Peyer's patch (tissue), 4 donors: ENCODE results near the gene LCP2. TPM values are rescaled to one million over a fixed set of nuclear protein-coding genes. Genes with fewer than 3 reads are reported as not detected.
A peak's percentile ranks its signal among the peaks of the same experiment; 100 is the strongest.

Experiments used
- DNase-seq, 3 donors: peaks; one replicate each; pipeline ENCODE4 v3.0.0-alpha.2; 2017 to 2019
- H3K27ac ChIP-seq, 4 donors: fragments of 200-600 bp; sonication (generic); one replicate each; pipeline ENCODE4 v1.5.1; 2016 to 2019
- H3K27me3 ChIP-seq, 2 donors: fragments of 200-600 bp; sonication (generic); one replicate each; pipeline ENCODE4 v1.5.1; 2019
- H3K36me3 ChIP-seq, 3 donors: fragments of 200-600 bp; sonication (generic); one replicate each; pipeline ENCODE4 v1.5.1; 2016 to 2019
- H3K4me1 ChIP-seq, 4 donors: fragments of 200-600 bp; sonication (generic); one replicate each; pipeline ENCODE4 v1.5.1; 2016 to 2019
- H3K4me3 ChIP-seq, 4 donors: fragments of 200-600 bp; sonication (generic); 1 replicate in 3 of 4; 2 replicates in 1 of 4; pipeline ENCODE4 v1.5.1; 2016 to 2019; ENCODE audit warnings: mild to moderate bottlenecking in 1 of 4
- H3K9me3 ChIP-seq, 4 donors: fragments of 200-600 bp; sonication (generic); one replicate each; pipeline ENCODE4 v1.5.1; 2016 to 2019; ENCODE audit warnings: mild to moderate bottlenecking in 1 of 4
- CTCF ChIP-seq, 6 experiments: fragments of 450-650 bp in 4 of 6; fragments of 200-600 bp in 2 of 6; sonication (generic) in 1 of 6; IDR thresholded peaks; one replicate each; pipeline ENCODE4 v1.5.1; 2017 to 2019; ENCODE audit warnings: antibody characterized with exemption in 6 of 6, mild to moderate bottlenecking in 3 of 6, moderate library complexity in 1 of 6
- POLR2A ChIP-seq, 2 donors: fragments of 450-650 bp; IDR thresholded peaks; one replicate each; pipeline ENCODE4 v1.5.1; 2017; ENCODE audit warnings: antibody characterized with exemption in 2 of 2, mild to moderate bottlenecking in 2 of 2, moderate library complexity in 2 of 2
- total RNA-seq, 4 donors: library from RNA; depleted of rRNA; stranded (reverse); fragments of >200 nt; gene quantifications; one replicate each; pipeline ENCODE4 v1.1.0, GENCODE V29; 2016

The LCP2 gene
- total RNA-seq, 4 donors from 2014 or later, result 27.1 to 139 (median 33.9) TPM

GRCh38 chr5:170294556-170294955 is 3.0 kb downstream of the LCP2 start:
- Histone ChIP-seq H3K27me3 (no peaks in the 10 kb centered on the region), H3K27ac (peak overlapping the region in 2 of 4 donors; percentile 88 to 89), H3K4me3 (peak overlapping the region in 3 of 4 donors; percentile 57 to 60 (median 57)), H3K4me1 (peaks cover 0 to 6% (median 2%) of the 10 kb centered on the region in 4 donors), H3K9me3 (no peaks in the 10 kb centered on the region), H3K36me3 (no peaks in the 10 kb centered on the region)
- TF ChIP-seq POLR2A (IDR thresholded peaks at IDR 0.05) (no peak), CTCF (IDR thresholded peaks at IDR 0.05) (no peak)
- DNase-seq, result no peak

- Histone ChIP-seq H3K27ac (no peak overlapping the region), H3K9me3 (no peaks in the 10 kb centered on the region), H3K4me3 (peak overlapping the region in 1 of 4 donors; percentile 60), H3K4me1 (peaks cover 0 to 6% (median 4%) of the 10 kb centered on the region in 4 donors), H3K27me3 (no peaks in the 10 kb centered on the region), H3K36me3 (no peaks in the 10 kb centered on the region)
- DNase-seq, result no peak
- TF ChIP-seq CTCF (IDR thresholded peaks at IDR 0.05), result no peak
- no peak for TF ChIP-seq POLR2A (IDR thresholded peaks at IDR 0.05)
Observed at GRCh38 chr5:170294057-170294456, 3.5 kb downstream of the LCP2 start.

GRCh38 chr5:170293273-170293672 is 4.3 kb downstream of the LCP2 start:
- H3K4me3 ChIP-seq, result peak overlapping the region in 2 of 4 donors; percentile 9 to 60
- H3K4me1 ChIP-seq, result peaks cover 0 to 11% (median 5%) of the 10 kb centered on the region in 4 donors
- H3K27me3 ChIP-seq, result no peaks in the 10 kb centered on the region
- peak overlapping the region in 3 of 4 donors; percentile 18 to 33 (median 22) for H3K27ac ChIP-seq
- H3K36me3 ChIP-seq, result no peaks in the 10 kb centered on the region
- TF ChIP-seq CTCF (IDR thresholded peaks at IDR 0.05) (no peak), POLR2A (IDR thresholded peaks at IDR 0.05) (no peak)
- peak in 2 of 3 donors; percentile 88 to 92 for DNase-seq
- no peaks in the 10 kb centered on the region for H3K9me3 ChIP-seq

- peak overlapping the region in 1 of 4 donors; percentile 9 for H3K4me3 ChIP-seq
- peaks cover 0 to 12% (median 4%) of the 10 kb centered on the region in 4 donors for H3K4me1 ChIP-seq
- no peaks in the 10 kb centered on the region for H3K36me3 ChIP-seq
- no peaks in the 10 kb centered on the region for H3K9me3 ChIP-seq
- H3K27ac ChIP-seq, result peak overlapping the region in 2 of 4 donors; percentile 22 to 33
- no peak for TF ChIP-seq CTCF (IDR thresholded peaks at IDR 0.05)
- no peak for TF ChIP-seq POLR2A (IDR thresholded peaks at IDR 0.05)
- H3K27me3 ChIP-seq, result no peaks in the 10 kb centered on the region
- no peak for DNase-seq
Observed at GRCh38 chr5:170292179-170293104, 5.1 kb downstream of the LCP2 start.

- H3K27ac ChIP-seq, result peak overlapping the region in 2 of 4 donors; percentile 17 to 70
Observed at GRCh38 chr5:170290498-170290897, 7.1 kb downstream of the LCP2 start.

More at GRCh38 chr5:170290498-170290897, 7.1 kb downstream of the LCP2 start:
- DNase-seq, result no peak
- Histone ChIP-seq H3K4me3 (no peak overlapping the region), H3K9me3 (no peaks in the 10 kb centered on the region), H3K27me3 (no peaks in the 10 kb centered on the region), H3K4me1 (peaks cover 0 to 12% (median 4%) of the 10 kb centered on the region in 4 donors), H3K36me3 (no peaks in the 10 kb centered on the region)
- TF ChIP-seq POLR2A (IDR thresholded peaks at IDR 0.05), result no peak
- TF ChIP-seq CTCF (IDR thresholded peaks at IDR 0.05), result no peak
